Trophoblast cell (in vitro differentiated cells and primary cell): ENCODE results near the gene DLL3.
A peak's percentile ranks its signal among the peaks of the same experiment; 100 is the strongest.

Source experiments
- DNase-seq, 2 donors: peaks; one replicate each; pipeline ENCODE4 v3.0.0-alpha.2; 2016
- H2AFZ ChIP-seq: 2 replicates; pipeline ENCODE4 v1.6.1; 2013; ENCODE audit warnings: low read length, moderate library complexity, mild to moderate bottlenecking; ENCODE audit not compliant: insufficient read depth, poor library complexity
- H2AK5ac ChIP-seq: 2 replicates; pipeline ENCODE4 v1.6.1; 2013; ENCODE audit warnings: mild to moderate bottlenecking, low read length
- H2BK120ac ChIP-seq: 2 replicates; pipeline ENCODE4 v1.6.1; 2013; ENCODE audit warnings: low read length, mild to moderate bottlenecking, moderate library complexity; ENCODE audit not compliant: insufficient read depth, poor library complexity
- H2BK12ac ChIP-seq: 2 replicates; pipeline ENCODE4 v1.6.1; 2013; ENCODE audit warnings: mild to moderate bottlenecking, low read length, moderate library complexity
- H2BK5ac ChIP-seq: 2 replicates; pipeline ENCODE4 v1.6.1; 2013; ENCODE audit warnings: low read length, low read depth, moderate library complexity, mild to moderate bottlenecking; ENCODE audit not compliant: poor library complexity
- H3K14ac ChIP-seq: 2 replicates; pipeline ENCODE4 v1.6.1; 2013; ENCODE audit warnings: mild to moderate bottlenecking, low read length
- H3K18ac ChIP-seq: 2 replicates; pipeline ENCODE4 v1.6.1; 2013; ENCODE audit warnings: mild to moderate bottlenecking, low read length
- H3K23ac ChIP-seq: 2 replicates; pipeline ENCODE4 v1.6.1; 2013; ENCODE audit warnings: low read length
- H3K27ac ChIP-seq: 2 replicates; pipeline ENCODE4 v1.5.1; 2013; ENCODE audit warnings: low read depth, mild to moderate bottlenecking, inconsistent platforms, low read length, moderate library complexity
- H3K27me3 ChIP-seq: 2 replicates; pipeline ENCODE4 v1.6.1; 2013; ENCODE audit warnings: inconsistent platforms, mild to moderate bottlenecking, low read length, moderate library complexity; ENCODE audit not compliant: insufficient read depth
- H3K36me3 ChIP-seq, 2 experiments: 1 replicate in 1 of 2; 2 replicates in 1 of 2; pipeline ENCODE4 v1.6.1; 2013; ENCODE audit warnings: low read length in 2 of 2, mild to moderate bottlenecking in 2 of 2, moderate library complexity in 1 of 2; ENCODE audit not compliant: insufficient read depth in 2 of 2, control insufficient read depth in 1 of 2
- H3K4ac ChIP-seq: 2 replicates; pipeline ENCODE4 v1.6.1; 2013; ENCODE audit warnings: low read depth, mild to moderate bottlenecking, low read length, moderate library complexity
- H3K4me1 ChIP-seq, 2 experiments: 1 replicate in 1 of 2; 2 replicates in 1 of 2; pipeline ENCODE4 v1.6.1; 2013; ENCODE audit warnings: low read length in 2 of 2, mild to moderate bottlenecking in 2 of 2, moderate library complexity in 1 of 2; ENCODE audit not compliant: insufficient read depth in 2 of 2, control insufficient read depth in 1 of 2
- H3K4me2 ChIP-seq: 2 replicates; pipeline ENCODE4 v1.6.1; 2013; ENCODE audit warnings: inconsistent platforms, mild to moderate bottlenecking, low read length, moderate library complexity
- H3K4me3 ChIP-seq: 2 replicates; pipeline ENCODE4 v1.5.1; 2013; ENCODE audit warnings: mild to moderate bottlenecking, low read depth, low read length, inconsistent platforms
- H3K79me1 ChIP-seq: one replicate; pipeline ENCODE4 v1.6.1; 2013; ENCODE audit warnings: low read length
- H3K79me2 ChIP-seq: 2 replicates; pipeline ENCODE4 v1.6.1; 2013; ENCODE audit warnings: low read length, mild to moderate bottlenecking; ENCODE audit not compliant: control insufficient read depth, insufficient read depth, poor library complexity
- H3K9ac ChIP-seq: 2 replicates; pipeline ENCODE4 v1.6.1; 2013; ENCODE audit warnings: mild to moderate bottlenecking, low read length
- H3K9me3 ChIP-seq: 2 replicates; pipeline ENCODE4 v1.6.1; 2013; ENCODE audit warnings: low read depth, mild to moderate bottlenecking, control low read depth, inconsistent platforms, low read length; ENCODE audit not compliant: insufficient read depth
- H4K12ac ChIP-seq: 2 replicates; pipeline ENCODE4 v1.6.1; 2013; ENCODE audit warnings: low read depth, mild to moderate bottlenecking, low read length, moderate library complexity
- H4K8ac ChIP-seq: 2 replicates; pipeline ENCODE4 v1.6.1; 2013; ENCODE audit warnings: low read depth, mild to moderate bottlenecking, low read length, moderate library complexity
- H4K91ac ChIP-seq: one replicate; pipeline ENCODE4 v1.6.1; 2013; ENCODE audit warnings: low read depth, mild to moderate bottlenecking, low read length, moderate library complexity
- WGBS: extraction: QIAGEN DNeasy Blood & Tissue Kit; methylation state at CpG from one replicate; pipeline ENCODE4 v1.1.7; 2013; ENCODE audit warnings: missing lambda C conversion rate; ENCODE audit not compliant: insufficient read length, insufficient coverage; ENCODE audit errors: extremely low coverage; 5-methylcytosine and 5-hydroxymethylcytosine counted together

Gene DLL3

GRCh38 chr19:39500543-39500942 is 1.8 kb downstream of the DLL3 start:
- Histone ChIP-seq H3K4me1 (peaks cover 8 to 10% of the 10 kb centered on the region in 2 experiments), H3K36me3 (no peaks in the 10 kb centered on the region), H3K79me2 (no peaks in the 10 kb centered on the region), H3K14ac (no peak overlapping the region), H3K27ac (no peak overlapping the region), H2BK12ac (no peak overlapping the region), H2BK5ac (no peak overlapping the region), H3K18ac (no peak overlapping the region), H4K12ac (no peak overlapping the region), H3K4me2 (no peak overlapping the region), H3K9ac (no peak overlapping the region), H3K79me1 (peaks cover 2% of the 10 kb centered on the region), H3K4me3 (no peak overlapping the region), H2AFZ (no peak overlapping the region), H4K91ac (no peak overlapping the region), H3K9me3 (peaks cover 7% of the 10 kb centered on the region), H3K4ac (no peak overlapping the region), H3K23ac (no peak overlapping the region), H4K8ac (no peak overlapping the region), H2AK5ac (no peak overlapping the region), H2BK120ac (no peak overlapping the region), H3K27me3 (peaks cover 27% of the 10 kb centered on the region)
- no peak for DNase-seq
- WGBS: no CpG with 5 or more reads among the region's 4 CpGs

DNA sequence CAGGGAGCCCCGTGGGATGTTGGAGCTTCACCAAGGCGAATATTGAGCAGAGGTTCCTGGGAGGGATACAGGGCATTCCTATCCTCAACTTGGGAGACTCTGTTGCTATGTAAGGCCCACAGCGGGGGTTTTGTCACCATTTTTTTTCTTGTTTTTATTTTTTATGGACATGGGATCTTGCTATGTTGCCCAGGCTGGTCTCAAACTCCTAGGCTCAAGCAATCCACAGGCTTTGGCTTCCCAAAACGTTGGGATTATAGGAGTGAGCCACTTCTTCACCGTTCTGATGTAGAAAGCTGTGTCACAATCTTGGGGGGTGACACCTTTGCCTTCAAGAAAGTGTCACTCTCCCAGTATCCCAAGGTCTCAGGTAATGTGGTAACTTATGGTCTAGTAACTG is 2.6 kb downstream of the DLL3 start:
- no peak overlapping the region for H2BK12ac ChIP-seq
- no peak overlapping the region for H4K12ac ChIP-seq
- no peak overlapping the region for H3K4ac ChIP-seq
- H3K9me3 ChIP-seq: peaks cover 8% of the 10 kb centered on the region
- peaks cover 8 to 10% of the 10 kb centered on the region in 2 experiments for H3K4me1 ChIP-seq
- no CpG with 5 or more reads among the region's 5 CpGs for WGBS
- no peak overlapping the region for H3K23ac ChIP-seq
- H3K79me2 ChIP-seq: no peaks in the 10 kb centered on the region
- no peak overlapping the region for H2AFZ ChIP-seq
- no peak overlapping the region for H3K27ac ChIP-seq
- peaks cover 2% of the 10 kb centered on the region for H3K79me1 ChIP-seq
- no peak overlapping the region for H3K4me3 ChIP-seq
- H4K91ac ChIP-seq: no peak overlapping the region
- DNase-seq: no peak
- H2BK120ac ChIP-seq: no peak overlapping the region
- H3K4me2 ChIP-seq: no peak overlapping the region
- no peak overlapping the region for H3K18ac ChIP-seq
- no peak overlapping the region for H2AK5ac ChIP-seq
- H3K27me3 ChIP-seq: peaks cover 32% of the 10 kb centered on the region
- H3K36me3 ChIP-seq: no peaks in the 10 kb centered on the region
- H3K14ac ChIP-seq: no peak overlapping the region
- no peak overlapping the region for H3K9ac ChIP-seq
- no peak overlapping the region for H2BK5ac ChIP-seq
- H4K8ac ChIP-seq: no peak overlapping the region

DNA sequence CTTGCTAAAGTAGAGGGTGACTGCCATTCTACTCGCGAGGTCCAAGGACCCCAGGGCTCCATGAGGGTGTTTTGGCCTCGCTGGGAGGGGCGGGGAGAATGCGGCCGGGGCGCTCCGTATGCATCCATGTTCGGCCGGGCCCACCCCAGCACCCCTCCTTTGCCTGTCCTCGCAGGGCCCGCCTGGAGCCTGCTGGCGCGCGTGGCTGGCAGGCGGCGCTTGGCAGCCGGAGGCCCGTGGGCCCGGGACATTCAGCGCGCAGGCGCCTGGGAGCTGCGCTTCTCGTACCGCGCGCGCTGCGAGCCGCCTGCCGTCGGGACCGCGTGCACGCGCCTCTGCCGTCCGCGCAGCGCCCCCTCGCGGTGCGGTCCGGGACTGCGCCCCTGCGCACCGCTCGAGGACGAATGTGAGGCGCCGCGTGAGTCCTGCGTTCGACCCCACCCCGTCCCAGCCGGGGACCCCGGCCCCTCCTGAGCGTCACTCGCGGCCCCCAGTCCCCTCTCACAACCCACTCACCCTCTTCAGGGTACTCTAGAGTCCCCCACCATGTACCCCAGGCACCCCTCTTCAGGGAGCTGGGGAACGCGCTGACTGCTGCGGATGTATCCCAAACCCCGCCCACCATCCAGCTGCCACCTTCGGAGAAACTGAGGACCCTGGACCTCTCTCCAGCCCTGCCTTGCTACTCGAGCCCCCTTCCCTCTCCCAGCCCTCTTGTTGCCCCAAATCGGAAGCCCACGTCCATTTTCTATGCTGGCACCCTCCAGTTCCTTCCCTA is 4.1 kb downstream of the DLL3 start:
- no CpG with 5 or more reads among the region's 69 CpGs for WGBS

DNA sequence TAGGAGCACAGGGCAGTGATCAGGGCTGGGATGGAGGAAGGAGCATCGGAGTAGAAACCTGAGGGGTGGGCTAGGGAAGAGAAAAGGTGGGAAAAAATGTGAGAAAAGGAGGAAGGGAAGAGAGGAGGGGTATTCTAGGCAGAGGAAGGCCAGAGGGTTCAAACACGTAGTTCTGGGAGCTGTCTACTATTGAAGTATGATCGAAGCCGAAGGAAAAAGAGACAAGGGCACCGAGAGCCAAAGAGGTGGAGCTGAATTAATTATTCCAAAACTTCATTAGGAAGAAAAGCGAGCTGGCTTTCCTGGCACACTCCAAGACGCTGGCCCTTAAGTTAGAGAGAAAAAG is 7.8 kb downstream of the DLL3 start:
- Histone ChIP-seq H4K8ac (no peak overlapping the region), H2AK5ac (no peak overlapping the region), H2BK12ac (no peak overlapping the region), H3K79me2 (no peaks in the 10 kb centered on the region), H2AFZ (peak overlapping the region; percentile 55), H3K79me1 (peaks cover 2% of the 10 kb centered on the region), H3K18ac (no peak overlapping the region), H4K91ac (no peak overlapping the region), H3K36me3 (no peaks in the 10 kb centered on the region), H3K27ac (no peak overlapping the region), H3K14ac (no peak overlapping the region), H2BK120ac (no peak overlapping the region), H2BK5ac (no peak overlapping the region), H4K12ac (no peak overlapping the region), H3K9ac (no peak overlapping the region), H3K4me1 (peaks cover 6 to 8% of the 10 kb centered on the region in 2 experiments), H3K9me3 (peaks cover 16% of the 10 kb centered on the region), H3K4me3 (no peak overlapping the region), H3K27me3 (peaks cover 33% of the 10 kb centered on the region), H3K4ac (no peak overlapping the region), H3K23ac (no peak overlapping the region), H3K4me2 (peak overlapping the region; percentile 90)
- no CpG with 5 or more reads among the region's 7 CpGs for WGBS
- DNase-seq: no peak

More for the DNA sequence above, 4.1 kb downstream of the DLL3 start:
- Histone ChIP-seq H3K4me1 (peaks cover 11 to 15% of the 10 kb centered on the region in 2 experiments), H3K36me3 (no peaks in the 10 kb centered on the region), H3K9me3 (peaks cover 16% of the 10 kb centered on the region), H3K9ac (no peak overlapping the region), H2AFZ (peak overlapping the region; percentile 92), H2BK12ac (no peak overlapping the region), H3K27me3 (peaks cover 47% of the 10 kb centered on the region), H4K8ac (peak overlapping the region; percentile 65), H3K27ac (no peak overlapping the region), H3K14ac (no peak overlapping the region), H3K23ac (no peak overlapping the region), H4K91ac (no peak overlapping the region), H3K79me2 (no peaks in the 10 kb centered on the region), H2AK5ac (no peak overlapping the region), H3K4ac (no peak overlapping the region), H3K18ac (no peak overlapping the region), H2BK120ac (no peak overlapping the region), H2BK5ac (no peak overlapping the region), H3K4me3 (no peak overlapping the region), H3K4me2 (peak overlapping the region; percentile 40), H4K12ac (peak overlapping the region; percentile 50), H3K79me1 (peaks cover 2% of the 10 kb centered on the region)
- peak; percentile 77 to 85 for DNase-seq
